ENCODE results near the gene POLR2B. TPM values are rescaled to one million over a fixed set of nuclear protein-coding genes. Genes with fewer than 3 reads are reported as not detected.

POLR2B gene
- total RNA-seq, 1 donor from 2014 or later: 80.9 TPM

GRCh38 chr4:57078685-57079521, 100.2 kb downstream of the POLR2B start:
- no peak for DNase-seq (ENCODE audit: extremely low read depth, low read depth, low spot score)

Other genes starting within 250 kb of the POLR2B start
- not detected in 2 replicates for gene SPINK2, start 157.2 kb upstream of the POLR2B start, total RNA-seq
- gene REST, start 71.0 kb upstream of the POLR2B start, total RNA-seq: 40.6 and 47.9 TPM in 2 replicates
- 23.1 and 25.4 TPM in 2 replicates for gene NOA1, start 1.3 kb upstream of the POLR2B start, total RNA-seq
- 2,081 and 2,270 TPM in 2 replicates for gene IGFBP7, start 131.5 kb downstream of the POLR2B start, total RNA-seq